ENCODE measurements around the gene ADGRV1.

GRCh38 chr5:91007251-91007650, 448.7 kb downstream of the ADGRV1 start:
- TF ChIP-seq, protein P1, sequence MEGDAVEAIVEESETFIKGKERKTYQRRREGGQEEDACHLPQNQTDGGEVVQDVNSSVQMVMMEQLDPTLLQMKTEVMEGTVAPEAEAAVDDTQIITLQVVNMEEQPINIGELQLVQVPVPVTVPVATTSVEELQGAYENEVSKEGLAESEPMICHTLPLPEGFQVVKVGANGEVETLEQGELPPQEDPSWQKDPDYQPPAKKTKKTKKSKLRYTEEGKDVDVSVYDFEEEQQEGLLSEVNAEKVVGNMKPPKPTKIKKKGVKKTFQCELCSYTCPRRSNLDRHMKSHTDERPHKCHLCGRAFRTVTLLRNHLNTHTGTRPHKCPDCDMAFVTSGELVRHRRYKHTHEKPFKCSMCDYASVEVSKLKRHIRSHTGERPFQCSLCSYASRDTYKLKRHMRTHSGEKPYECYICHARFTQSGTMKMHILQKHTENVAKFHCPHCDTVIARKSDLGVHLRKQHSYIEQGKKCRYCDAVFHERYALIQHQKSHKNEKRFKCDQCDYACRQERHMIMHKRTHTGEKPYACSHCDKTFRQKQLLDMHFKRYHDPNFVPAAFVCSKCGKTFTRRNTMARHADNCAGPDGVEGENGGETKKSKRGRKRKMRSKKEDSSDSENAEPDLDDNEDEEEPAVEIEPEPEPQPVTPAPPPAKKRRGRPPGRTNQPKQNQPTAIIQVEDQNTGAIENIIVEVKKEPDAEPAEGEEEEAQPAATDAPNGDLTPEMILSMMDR (IDR thresholded peaks at IDR 0.05) = no peak
- TF ChIP-seq POLR2A (IDR thresholded peaks at IDR 0.05) = no peak
